Measurements from ENCODE around the gene GAS7.

GRCh38 chr17:9982159-9982558, 216.2 kb downstream of the GAS7 start:
- TF ChIP-seq EZH2 (IDR thresholded peaks at IDR 0.05; ENCODE audit: borderline replicate concordance) (no peak), CTCF (IDR thresholded peaks at IDR 0.05; ENCODE audit: poor library complexity) (peak; percentile 40), EZH2phosphoT487 (IDR thresholded peaks at IDR 0.05; ENCODE audit: low read depth, severe bottlenecking, unreplicated experiment) (no peak)
